IMR-90 (cell line): Measurements from ENCODE around the gene LRP5. TPM values are rescaled to one million over a fixed set of nuclear protein-coding genes. Genes with fewer than 3 reads are reported as not detected.

Source experiments
- ATAC-seq: fragments of 200-7000 bp; cut with Tn5 transposase; 2 replicates; pipeline ENCODE4 v1.9.1; 2020; ENCODE audit warnings: low read depth, mild to moderate bottlenecking, moderate library complexity
- BruUV-seq: library from RNA; stranded (reverse); fragments of 400-500 nt; replicated peaks from 2 replicates; lab custom pipeline; 2021; lab: Mats Ljungman, UMichigan
- CTCF ChIA-PET: fragments of 300-600 bp; formaldehyde crosslinking; extraction: SDS; loops from one replicate; lab custom pipeline; 2021; ENCODE audit warnings: antibody characterized with exemption; lab: Yijun Ruan, JAX
- POLR2A ChIA-PET: fragments of 300-600 bp; sonication (Branson Sonifier 250); formaldehyde crosslinking; loops from one replicate; lab custom pipeline; 2022; ENCODE audit warnings: antibody characterized with exemption; ENCODE audit not compliant: unreplicated experiment; lab: Charles Lee
- DNase-seq: peaks from one replicate; pipeline ENCODE4 v3.0.0; 2013
- H2AFZ ChIP-seq: replicated peaks from 2 replicates; pipeline ENCODE3; 2013; ENCODE audit warnings: low read length, mild to moderate bottlenecking; ENCODE audit not compliant: poor library complexity
- H2AK5ac ChIP-seq: 2 replicates; pipeline ENCODE4 v1.6.1; 2013; ENCODE audit warnings: low read depth, low read length, inconsistent platforms
- H2AK9ac ChIP-seq: replicated peaks from 2 replicates; pipeline ENCODE3; 2013; ENCODE audit warnings: mild to moderate bottlenecking, low read depth, low read length, moderate library complexity; ENCODE audit not compliant: poor library complexity
- H2BK120ac ChIP-seq: 2 replicates; pipeline ENCODE4 v1.6.1; 2013; ENCODE audit warnings: low read depth, low read length, inconsistent platforms
- H2BK15ac ChIP-seq: 3 replicates; pipeline ENCODE4 v1.6.1; 2013; ENCODE audit warnings: low read depth, low read length, inconsistent platforms
- H2BK20ac ChIP-seq: 2 replicates; pipeline ENCODE4 v1.6.1; 2013; ENCODE audit warnings: low read depth, mild to moderate bottlenecking, inconsistent platforms, low read length, moderate library complexity
- H2BK5ac ChIP-seq: 2 replicates; pipeline ENCODE4 v1.6.1; 2013; ENCODE audit warnings: mild to moderate bottlenecking, low read depth, low read length, inconsistent platforms; ENCODE audit not compliant: poor library complexity, severe bottlenecking
- H3K14ac ChIP-seq: replicated peaks from 2 replicates; pipeline ENCODE4 v1.6.1; 2013; ENCODE audit warnings: low read depth, low read length, inconsistent platforms
- H3K18ac ChIP-seq: 2 replicates; pipeline ENCODE4 v1.6.1; 2013; ENCODE audit warnings: low read depth, low read length, control low read depth
- H3K23ac ChIP-seq: 2 replicates; pipeline ENCODE4 v1.6.1; 2013; ENCODE audit warnings: low read depth, low read length, inconsistent platforms
- H3K27ac ChIP-seq: 2 replicates; pipeline ENCODE4 v1.5.1; 2013; ENCODE audit warnings: mild to moderate bottlenecking, control low read depth, low read length; ENCODE audit not compliant: insufficient read depth
- H3K27me3 ChIP-seq: 2 replicates; pipeline ENCODE4 v1.6.1; 2013; ENCODE audit warnings: low read length; ENCODE audit not compliant: control insufficient read depth, insufficient read depth
- H3K36me3 ChIP-seq: 2 replicates; pipeline ENCODE4 v1.6.1; 2013; ENCODE audit warnings: low read length, mixed read lengths; ENCODE audit not compliant: control insufficient read depth, insufficient read depth
- H3K4ac ChIP-seq: 2 replicates; pipeline ENCODE4 v1.6.1; 2013; ENCODE audit warnings: low read depth, low read length, inconsistent platforms
- H3K4me1 ChIP-seq: 2 replicates; pipeline ENCODE4 v1.6.1; 2013; ENCODE audit warnings: low read length, mixed read lengths; ENCODE audit not compliant: control insufficient read depth, insufficient read depth
- H3K4me2 ChIP-seq: 2 replicates; pipeline ENCODE4 v1.6.1; 2013; ENCODE audit warnings: low read depth, mild to moderate bottlenecking, control low read depth, low read length, moderate library complexity
- H3K4me3 ChIP-seq: 2 replicates; pipeline ENCODE4 v1.5.1; 2013; ENCODE audit warnings: low read depth, mild to moderate bottlenecking, control low read depth, low read length, moderate library complexity; ENCODE audit not compliant: insufficient read depth
- H3K56ac ChIP-seq: 2 replicates; pipeline ENCODE4 v1.6.1; 2013; ENCODE audit warnings: low read length, inconsistent platforms; ENCODE audit not compliant: insufficient read depth; ENCODE audit errors: extremely low read depth
- H3K79me1 ChIP-seq, 2 experiments: 2 replicates each; pipeline ENCODE4 v1.6.1; 2013; ENCODE audit warnings: low read length in 2 of 2, inconsistent platforms in 1 of 2, low read depth in 1 of 2
- H3K9ac ChIP-seq: 2 replicates; pipeline ENCODE4 v1.6.1; 2013; ENCODE audit warnings: low read depth, low read length, control low read depth
- H3K9me1 ChIP-seq: 2 replicates; pipeline ENCODE4 v1.6.1; 2013; ENCODE audit warnings: low read length, inconsistent platforms; ENCODE audit not compliant: insufficient read depth
- H3K9me3 ChIP-seq: 2 replicates; pipeline ENCODE4 v1.6.1; 2013; ENCODE audit warnings: low read length; ENCODE audit not compliant: control insufficient read depth, insufficient read depth
- H4K20me1 ChIP-seq: 2 replicates; pipeline ENCODE4 v1.6.1; 2013; ENCODE audit warnings: low read length, inconsistent platforms; ENCODE audit not compliant: insufficient read depth
- H4K5ac ChIP-seq: 2 replicates; pipeline ENCODE4 v1.6.1; 2013; ENCODE audit warnings: mild to moderate bottlenecking, low read depth, low read length, control low read depth
- H4K8ac ChIP-seq, 2 experiments: 2 replicates each; pipeline ENCODE4 v1.6.1; 2013; ENCODE audit warnings: low read depth in 2 of 2, low read length in 2 of 2, control low read depth in 1 of 2, inconsistent platforms in 1 of 2
- H4K91ac ChIP-seq: 2 replicates; pipeline ENCODE4 v1.6.1; 2013; ENCODE audit warnings: low read depth, low read length, inconsistent platforms; ENCODE audit not compliant: insufficient read depth
- ELK1 ChIP-seq: fragments of 150-350 bp; IDR thresholded peaks from 2 replicates; pipeline ENCODE4 v1.6.1; 2016; ENCODE audit warnings: low read depth, mild to moderate bottlenecking, low read length, moderate library complexity, borderline replicate concordance
- MAZ ChIP-seq: IDR thresholded peaks from 2 replicates; pipeline ENCODE4 v1.6.1; 2012; ENCODE audit warnings: low read depth, mild to moderate bottlenecking, low read length, improper control_type of control experiment, moderate library complexity, borderline replicate concordance
- MXI1 ChIP-seq: IDR thresholded peaks from 2 replicates; pipeline ENCODE4 v1.6.1; 2012; ENCODE audit warnings: low read depth, mild to moderate bottlenecking, low read length, moderate library complexity, borderline replicate concordance
- POLR2A ChIP-seq: IDR thresholded peaks from 2 replicates; pipeline ENCODE4 v1.6.1; 2012; ENCODE audit warnings: mild to moderate bottlenecking, low read depth, low read length
- RAD21 ChIP-seq: IDR thresholded peaks from 2 replicates; pipeline ENCODE4 v1.6.1; 2012; ENCODE audit warnings: low read length, improper control_type of control experiment
- RCOR1 ChIP-seq: IDR thresholded peaks from 2 replicates; pipeline ENCODE4 v1.6.1; 2012; ENCODE audit warnings: mild to moderate bottlenecking, low read length, improper control_type of control experiment; ENCODE audit not compliant: insufficient replicate concordance
- RFX5 ChIP-seq: IDR thresholded peaks from 2 replicates; pipeline ENCODE4 v1.8.0; 2012; ENCODE audit warnings: low read depth, mild to moderate bottlenecking, low read length, moderate library complexity
- SMC3 ChIP-seq: fragments of 150-350 bp; IDR thresholded peaks from 2 replicates; pipeline ENCODE4 v1.6.1; 2016; ENCODE audit warnings: low read depth, mild to moderate bottlenecking, antibody characterized with exemption, low read length, moderate library complexity
- USF2 ChIP-seq: fragments of 150-350 bp; IDR thresholded peaks from 2 replicates; pipeline ENCODE4 v1.6.1; 2017; ENCODE audit warnings: mild to moderate bottlenecking, antibody characterized with exemption, low read length, low read depth
- WGBS, 2 experiments: methylation state at CpG; one replicate each; pipeline versions ENCODE4 v1.1.5 to v1.1.7; 2013; ENCODE audit warnings: missing lambda C conversion rate in 2 of 2; ENCODE audit not compliant: insufficient read length in 1 of 2; ENCODE audit errors: extremely low coverage in 2 of 2; 5-methylcytosine and 5-hydroxymethylcytosine counted together
- dilution Hi-C: fragments of 300-500 bp; cut with HindIII; formaldehyde crosslinking; loops from one replicate; pipeline ENCODE4 v1.14.3; 2018; ENCODE audit warnings: low sequenced_read_pairs; ENCODE audit not compliant: unreplicated experiment
- in situ Hi-C: fragments of 300-500 bp; cut with MboI; formaldehyde crosslinking; loops from 3 replicates; pipeline ENCODE4 v1.14.3; 2019; ENCODE audit warnings: low sequenced_read_pairs, inconsistent platforms, mixed read lengths
- intact Hi-C: fragments of 100-400 bp; cut with micrococcal nuclease; formaldehyde crosslinking; loops from 2 replicates; pipeline ENCODE4 v1.10.0; 2022
- polyA plus RNA-seq, 3 experiments: library from polyadenylated mRNA; depleted of rRNA; stranded (reverse); fragments of >200 nt; gene quantifications; 2 replicates each; pipeline ENCODE4 v1.2.3, GENCODE V29; 2012; ENCODE audit warnings: low replicate concordance in 1 of 3
- total RNA-seq: library from RNA; depleted of rRNA; stranded (reverse); fragments of >200 nt; gene quantifications from 2 replicates; pipeline ENCODE4 v1.2.3, GENCODE V29; 2012

LRP5 gene
- total and polyA plus RNA-seq, 2 of the 4 experiments (the other 2 are of a cell fraction): 10.4 to 15.0 TPM

- Histone ChIP-seq H3K79me1 (peaks cover 21 to 33% of the 10 kb centered on the region in 2 experiments), H4K91ac (no peak overlapping the region), H3K36me3 (peaks cover 5% of the 10 kb centered on the region; the same call in 1 of the 2 replicates), H2BK15ac (no peak overlapping the region), H4K20me1 (peaks cover 16% of the 10 kb centered on the region), H3K56ac (no peak overlapping the region), H2AK9ac (no peak overlapping the region), H2BK5ac (no peak overlapping the region), H3K4me1 (peaks cover 7% of the 10 kb centered on the region; the same call in 1 of the 2 replicates), H2AFZ (no peak overlapping the region), H3K4ac (no peak overlapping the region), H3K27ac (no peak overlapping the region), H2BK120ac (no peak overlapping the region), H3K23ac (no peak overlapping the region), H3K9ac (no peak overlapping the region), H2AK5ac (no peak overlapping the region), H4K8ac (no peak overlapping the region), H2BK20ac (no peak overlapping the region), H4K5ac (no peak overlapping the region), H3K27me3 (no peaks in the 10 kb centered on the region), H3K9me1 (peaks cover 7% of the 10 kb centered on the region), H3K4me2 (no peak overlapping the region), H3K14ac (no peak overlapping the region), H3K18ac (no peak overlapping the region), H3K9me3 (no peaks in the 10 kb centered on the region), H3K4me3 (no peak overlapping the region)
- dilution Hi-C loops: no loop called here
- ChIA-PET CTCF (no interaction called here), POLR2A (no interaction called here)
- 97% methylated on average over 6 of the region's 8 CpGs; no CpG with 5 or more reads in 1 of the 2 experiments for WGBS, 2 experiments
- TF ChIP-seq MXI1 (no peak), USF2 (no peak), RCOR1 (no peak), RFX5 (no peak), MAZ (no peak), ELK1 (no peak), SMC3 (no peak), POLR2A (no peak), RAD21 (no peak)
- ATAC-seq (no peak), DNase-seq (no peak)
- BruUV-seq: no TSS peak
- intact Hi-C loops: no loop called here
- in situ Hi-C loops: no loop called here
Measured at GRCh38 chr11:68347345-68347744, 35.0 kb downstream of the LRP5 start.
